ENCODE data around the gene GPC6.

The GPC6 gene

GRCh38 chr13:93882086-93882651, 655.6 kb downstream of the GPC6 start:
- DNase-seq (ENCODE audit: low read depth in 1 of 2, low spot score in 1 of 2), result no peak

GRCh38 chr13:93889430-93889951, 662.9 kb downstream of the GPC6 start:
- DNase-seq (ENCODE audit: low read depth in 1 of 2, low spot score in 1 of 2), result no peak

GRCh38 chr13:93899981-93900380, 673.4 kb downstream of the GPC6 start:
- no peak for DNase-seq (ENCODE audit: low read depth in 1 of 2, low spot score in 1 of 2)

GRCh38 chr13:93900731-93901130, 674.1 kb downstream of the GPC6 start:
- DNase-seq (ENCODE audit: low read depth in 1 of 2, low spot score in 1 of 2), result no peak

- no peak for DNase-seq (ENCODE audit: low read depth in 1 of 2, low spot score in 1 of 2)
Observed at GRCh38 chr13:93903909-93904308, 677.3 kb downstream of the GPC6 start.

GRCh38 chr13:93915269-93915809, 688.7 kb downstream of the GPC6 start:
- no peak for DNase-seq (ENCODE audit: low read depth in 1 of 2, low spot score in 1 of 2)

GRCh38 chr13:93922063-93922855, 695.7 kb downstream of the GPC6 start:
- no peak for DNase-seq (ENCODE audit: low read depth in 1 of 2, low spot score in 1 of 2)

- no peak for DNase-seq (ENCODE audit: low read depth in 1 of 2, low spot score in 1 of 2)
Observed at GRCh38 chr13:93925990-93926389, 699.4 kb downstream of the GPC6 start.

GRCh38 chr13:93926425-93926824, 699.8 kb downstream of the GPC6 start:
- DNase-seq (ENCODE audit: low read depth in 1 of 2, low spot score in 1 of 2), result no peak

- no peak for DNase-seq (ENCODE audit: low read depth in 1 of 2, low spot score in 1 of 2)
Observed at GRCh38 chr13:93927431-93927830, 700.8 kb downstream of the GPC6 start.

GRCh38 chr13:93932901-93933300, 706.3 kb downstream of the GPC6 start:
- no peak for DNase-seq (ENCODE audit: low read depth in 1 of 2, low spot score in 1 of 2)

- no peak for DNase-seq (ENCODE audit: low read depth in 1 of 2, low spot score in 1 of 2)
Observed at GRCh38 chr13:93936901-93937300, 710.3 kb downstream of the GPC6 start.

- DNase-seq (ENCODE audit: low read depth in 1 of 2, low spot score in 1 of 2), result no peak
Observed at GRCh38 chr13:93941444-93941843, 714.8 kb downstream of the GPC6 start.

GRCh38 chr13:93942016-93942415, 715.4 kb downstream of the GPC6 start:
- DNase-seq (ENCODE audit: low read depth in 1 of 2, low spot score in 1 of 2), result no peak

GRCh38 chr13:93945621-93946020, 719.0 kb downstream of the GPC6 start:
- no peak for DNase-seq (ENCODE audit: low read depth in 1 of 2, low spot score in 1 of 2)

- DNase-seq (ENCODE audit: low read depth in 1 of 2, low spot score in 1 of 2), result no peak
Observed at GRCh38 chr13:93946994-93947393, 720.4 kb downstream of the GPC6 start.

GRCh38 chr13:93947651-93948050, 721.0 kb downstream of the GPC6 start:
- DNase-seq (ENCODE audit: low read depth in 1 of 2, low spot score in 1 of 2), result no peak

GRCh38 chr13:93948162-93948922, 721.7 kb downstream of the GPC6 start:
- DNase-seq (ENCODE audit: low read depth in 1 of 2, low spot score in 1 of 2), result no peak

GRCh38 chr13:93951108-93951507, 724.5 kb downstream of the GPC6 start:
- DNase-seq (ENCODE audit: low read depth in 1 of 2, low spot score in 1 of 2), result no peak

GRCh38 chr13:93951951-93952350, 725.3 kb downstream of the GPC6 start:
- DNase-seq (ENCODE audit: low read depth in 1 of 2, low spot score in 1 of 2), result no peak

- no peak for DNase-seq (ENCODE audit: low read depth in 1 of 2, low spot score in 1 of 2)
Observed at GRCh38 chr13:93953841-93954240, 727.2 kb downstream of the GPC6 start.

GRCh38 chr13:93955904-93956303, 729.3 kb downstream of the GPC6 start:
- DNase-seq (ENCODE audit: low read depth in 1 of 2, low spot score in 1 of 2), result no peak
